Endodermal cell (in vitro differentiated cells): ENCODE measurements around the gene UBC. TPM values are rescaled to one million over a fixed set of nuclear protein-coding genes. Genes with fewer than 3 reads are reported as not detected.

Experiments
- DNase-seq: peaks from one replicate; pipeline ENCODE4 v3.0.0-alpha.2; 2017
- H3K27ac ChIP-seq: 2 replicates; pipeline ENCODE4 v1.5.1; 2013; ENCODE audit warnings: mild to moderate bottlenecking, low read depth, low read length, moderate library complexity
- H3K27me3 ChIP-seq: 2 replicates; pipeline ENCODE4 v1.6.1; 2013; ENCODE audit warnings: mild to moderate bottlenecking, low read length, moderate library complexity; ENCODE audit not compliant: insufficient read depth, control insufficient read depth, poor library complexity, severe bottlenecking
- H3K36me3 ChIP-seq: 2 replicates; pipeline ENCODE4 v1.7.0; 2013; ENCODE audit warnings: mild to moderate bottlenecking, low read length, moderate library complexity; ENCODE audit not compliant: control insufficient read depth, insufficient read depth
- H3K4me1 ChIP-seq: one replicate; pipeline ENCODE4 v1.7.0; 2013; ENCODE audit warnings: low read length; ENCODE audit not compliant: control insufficient read depth, insufficient read depth
- H3K4me3 ChIP-seq: 2 replicates; pipeline ENCODE4 v1.5.1; 2013; ENCODE audit warnings: mild to moderate bottlenecking, low read length, moderate library complexity
- H3K9ac ChIP-seq: 2 replicates; pipeline ENCODE4 v1.6.1; 2013; ENCODE audit warnings: mild to moderate bottlenecking, low read length, moderate library complexity; ENCODE audit not compliant: poor library complexity, severe bottlenecking; ENCODE audit errors: extremely low read depth
- H3K9me3 ChIP-seq: 2 replicates; pipeline ENCODE4 v1.6.1; 2013; ENCODE audit warnings: mild to moderate bottlenecking, low read length, moderate library complexity; ENCODE audit not compliant: control insufficient read depth
- H3K27ac Mint-ChIP-seq: 2 replicates; pipeline ENCODE4 v1.8.0; 2020; ENCODE audit warnings: mixed read lengths
- H3K27me3 Mint-ChIP-seq: 2 replicates; pipeline ENCODE4 v1.8.0; 2021; ENCODE audit warnings: mild to moderate bottlenecking, mixed read lengths; ENCODE audit not compliant: insufficient read depth
- H3K36me3 Mint-ChIP-seq: 2 replicates; pipeline ENCODE4 v1.8.0; 2020; ENCODE audit warnings: low read depth, mixed read lengths
- H3K4me1 Mint-ChIP-seq: 2 replicates; pipeline ENCODE4 v1.8.0; 2020; ENCODE audit warnings: mixed read lengths
- H3K4me3 Mint-ChIP-seq: 2 replicates; pipeline ENCODE4 v1.8.0; 2020; ENCODE audit warnings: mild to moderate bottlenecking, moderate library complexity, mixed read lengths
- H3K9me3 Mint-ChIP-seq: 2 replicates; pipeline ENCODE4 v1.8.0; 2020; ENCODE audit warnings: mild to moderate bottlenecking, mixed read lengths
- CTCF ChIP-seq: fragments of 200-600 bp; sonication (generic); conservative IDR thresholded peaks from 2 replicates; pipeline ENCODE4 v1.5.0; 2021; ENCODE audit warnings: antibody characterized with exemption, mild to moderate bottlenecking
- WGBS, 2 experiments: methylation state at CpG; one replicate each; pipeline versions ENCODE4 v1.1.5 to v1.1.7; 2013; ENCODE audit warnings: missing lambda C conversion rate in 2 of 2, mixed read lengths in 1 of 2; ENCODE audit not compliant: insufficient coverage in 1 of 2, insufficient read length in 1 of 2; 5-methylcytosine and 5-hydroxymethylcytosine counted together
- total RNA-seq, 2 donors: library from RNA; stranded (reverse); fragmentation: NEBNext Ultra II Directional in 1 of 2; extraction: Animal tissue kit (Norgen Biotek cat#: 25700) in 1 of 2; gene quantifications; 2 replicates in 1 of 2; 3 replicates in 1 of 2; pipeline ENCODE4 v1.2.1, GENCODE V29; 2021

UBC gene
- total RNA-seq, 2 donors from 2014 or later = 580 to 625 TPM

- DNase-seq = no peak
- Mint-ChIP-seq H3K27ac (no peak overlapping the region), H3K4me1 (peaks cover 31% of the 10 kb centered on the region), H3K27me3 (no peaks in the 10 kb centered on the region), H3K4me3 (peak overlapping the region; percentile 24), H3K36me3 (peaks cover 38% of the 10 kb centered on the region), H3K9me3 (no peaks in the 10 kb centered on the region)
- Histone ChIP-seq H3K27me3 (no peaks in the 10 kb centered on the region), H3K9me3 (no peaks in the 10 kb centered on the region), H3K4me3 (peak overlapping the region; percentile 72), H3K9ac (no peak overlapping the region), H3K4me1 (peaks cover under 1% of the 10 kb centered on the region), H3K36me3 (peaks cover 36% of the 10 kb centered on the region), H3K27ac (no peak overlapping the region)
- 91 to 92% methylated on average over 8 to 9 of the region's 9 CpGs for WGBS, 2 experiments
- TF ChIP-seq CTCF = no peak
Measured at GRCh38 chr12:124910561-124911478, 3.6 kb downstream of the UBC start.

GRCh38 chr12:124909831-124910560 is 4.5 kb downstream of the UBC start:
- peak overlapping the region; percentile 72 for H3K4me3 ChIP-seq

More at GRCh38 chr12:124909831-124910560, 4.5 kb downstream of the UBC start:
- Mint-ChIP-seq H3K9me3 (no peaks in the 10 kb centered on the region), H3K27me3 (no peaks in the 10 kb centered on the region), H3K4me1 (peaks cover 25% of the 10 kb centered on the region), H3K4me3 (no peak overlapping the region), H3K36me3 (peaks cover 38% of the 10 kb centered on the region), H3K27ac (peak overlapping the region; percentile 29)
- peaks cover 36% of the 10 kb centered on the region for H3K36me3 ChIP-seq
- WGBS, 2 experiments = 82 to 89% methylated on average over 7 to 8 of the region's 8 CpGs
- no peak overlapping the region for H3K9ac ChIP-seq
- H3K9me3 ChIP-seq = no peaks in the 10 kb centered on the region
- DNase-seq = no peak
- no peaks in the 10 kb centered on the region for H3K4me1 ChIP-seq
- H3K27me3 ChIP-seq = no peaks in the 10 kb centered on the region
- TF ChIP-seq CTCF = no peak
- no peak overlapping the region for H3K27ac ChIP-seq
